ENCODE results near the gene CCDC157.

CCDC157 gene

DNA sequence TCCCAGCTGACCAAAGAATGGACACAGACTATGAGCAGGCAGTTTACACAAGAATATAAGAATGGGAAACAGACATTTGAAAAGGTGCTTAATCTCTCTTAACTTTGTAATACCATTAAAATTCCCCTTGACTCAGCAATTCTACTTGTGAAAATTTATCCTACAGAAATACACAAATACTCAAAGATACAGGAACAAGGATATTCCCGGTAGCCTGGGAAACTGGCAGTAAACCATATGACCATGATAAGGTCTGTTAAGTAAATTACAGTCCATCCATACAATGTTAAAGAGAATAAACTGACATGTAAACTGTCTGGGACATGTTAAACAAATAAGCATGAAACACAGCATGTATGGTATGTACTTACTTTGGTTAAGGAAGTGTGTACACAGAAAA lies 60.0 kb downstream of the CCDC157 start:
- no peak for DNase-seq

DNA sequence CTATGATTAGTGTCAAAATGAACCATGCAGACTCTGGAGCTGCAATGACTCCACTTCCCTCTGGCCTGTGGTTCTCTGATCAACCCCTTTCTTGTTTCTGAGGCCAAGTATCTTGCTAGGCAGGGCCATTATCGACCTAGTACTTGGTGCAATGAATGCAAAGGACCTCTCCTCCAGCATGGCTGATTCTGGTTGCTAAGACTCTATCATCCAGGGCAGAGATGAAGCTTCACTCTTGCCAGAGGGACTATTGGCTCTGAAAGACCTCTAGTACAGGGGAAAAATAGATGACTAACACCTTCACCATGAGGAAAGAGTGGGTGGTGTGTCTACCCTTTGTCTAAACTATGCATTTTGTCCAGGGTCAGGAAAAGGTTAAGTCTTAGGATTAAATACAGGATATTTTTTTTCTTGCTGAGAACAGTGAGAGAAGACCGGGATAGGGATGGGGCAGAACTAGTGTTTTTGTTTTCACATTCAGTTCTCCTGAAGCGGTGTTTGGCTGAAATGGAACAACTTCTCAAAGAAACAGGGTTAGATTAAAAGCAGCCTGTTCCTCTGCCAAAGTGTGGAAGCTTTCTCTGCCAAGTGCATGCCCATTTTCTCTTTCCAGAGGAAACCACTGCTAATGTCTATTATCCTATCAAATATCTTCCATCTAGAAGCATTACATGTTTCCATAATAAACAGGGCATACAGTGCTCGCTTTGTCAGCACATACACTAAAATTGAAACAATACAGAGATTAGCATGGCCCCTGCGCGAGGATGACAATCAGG lies 63.7 kb downstream of the CCDC157 start:
- no peak for DNase-seq

DNA sequence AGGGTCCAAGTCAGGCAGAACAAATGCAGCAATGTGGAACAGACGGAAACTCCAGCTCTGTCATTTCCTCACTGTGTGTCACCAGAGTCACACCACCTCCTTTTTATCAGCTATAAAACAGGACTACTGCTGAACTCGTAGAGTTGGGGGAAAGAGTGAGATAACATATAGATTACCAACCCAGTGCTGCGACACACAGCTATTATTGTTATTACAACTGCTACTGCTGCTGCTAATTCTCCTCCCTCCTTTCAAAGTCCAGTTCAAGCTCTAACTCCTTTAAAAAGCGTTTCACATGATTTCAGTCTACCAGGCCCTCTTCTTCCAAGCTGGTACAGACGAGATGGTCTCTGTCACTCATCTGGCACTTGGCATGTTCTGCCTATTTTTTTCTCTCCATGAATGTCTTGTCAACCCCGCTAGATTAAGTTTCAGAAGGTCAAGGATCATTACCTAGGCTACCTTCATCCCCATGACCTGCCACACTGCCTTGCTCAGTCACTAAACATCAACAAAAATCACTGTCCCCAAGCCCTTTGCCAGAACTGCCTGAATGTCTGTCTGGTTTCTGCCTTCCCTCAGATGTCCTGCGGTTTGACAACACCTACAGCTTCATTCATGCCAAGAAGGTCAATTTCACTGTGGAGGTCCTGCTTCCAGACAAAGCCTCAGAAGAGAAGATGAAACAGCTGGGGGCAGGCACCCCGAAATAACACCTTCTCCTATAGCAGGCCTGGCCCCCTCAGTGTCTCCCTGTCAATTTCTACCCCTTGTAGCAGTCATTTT lies 65.1 kb downstream of the CCDC157 start:
- DNase-seq = no peak

DNA sequence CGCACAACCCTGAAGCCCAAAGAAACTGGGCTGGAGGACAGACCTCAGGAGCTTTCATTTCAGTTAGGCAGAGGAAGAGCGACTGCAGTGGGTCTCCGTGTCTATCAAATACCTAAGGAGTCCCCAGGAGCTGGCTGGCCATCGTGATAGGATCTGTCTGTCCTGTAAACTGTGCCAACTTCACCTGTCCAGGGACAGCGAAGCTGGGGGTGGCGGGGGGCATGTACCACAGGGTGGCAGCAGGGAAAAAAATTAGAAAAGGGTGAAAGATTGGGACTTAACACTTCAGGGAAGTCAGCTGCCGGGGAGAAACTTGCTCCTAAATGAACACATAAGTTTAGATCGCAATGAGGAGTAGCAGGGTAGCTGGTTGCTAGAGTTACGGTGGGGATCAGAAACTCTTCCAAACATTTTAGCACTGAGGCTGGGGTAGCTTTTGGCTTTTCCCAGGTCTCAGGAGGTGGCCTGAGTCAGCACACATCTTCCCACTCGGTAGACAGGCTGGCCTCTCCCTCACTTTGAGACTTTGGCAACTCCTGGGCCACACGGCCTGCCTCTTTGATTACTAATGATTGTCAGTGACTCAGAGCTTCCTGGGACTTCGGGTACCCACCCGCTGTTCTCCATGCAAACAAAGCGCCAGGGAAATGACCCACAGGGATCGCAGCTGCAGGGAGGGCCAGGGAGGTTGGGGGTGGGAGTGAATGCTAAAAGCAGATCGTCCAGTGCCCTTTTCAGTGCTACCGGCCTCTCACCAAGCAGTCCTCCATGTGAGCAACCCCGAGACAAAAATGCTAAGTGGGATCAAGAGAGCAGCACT lies 65.9 kb downstream of the CCDC157 start:
- peak; percentile 19 for DNase-seq

DNA sequence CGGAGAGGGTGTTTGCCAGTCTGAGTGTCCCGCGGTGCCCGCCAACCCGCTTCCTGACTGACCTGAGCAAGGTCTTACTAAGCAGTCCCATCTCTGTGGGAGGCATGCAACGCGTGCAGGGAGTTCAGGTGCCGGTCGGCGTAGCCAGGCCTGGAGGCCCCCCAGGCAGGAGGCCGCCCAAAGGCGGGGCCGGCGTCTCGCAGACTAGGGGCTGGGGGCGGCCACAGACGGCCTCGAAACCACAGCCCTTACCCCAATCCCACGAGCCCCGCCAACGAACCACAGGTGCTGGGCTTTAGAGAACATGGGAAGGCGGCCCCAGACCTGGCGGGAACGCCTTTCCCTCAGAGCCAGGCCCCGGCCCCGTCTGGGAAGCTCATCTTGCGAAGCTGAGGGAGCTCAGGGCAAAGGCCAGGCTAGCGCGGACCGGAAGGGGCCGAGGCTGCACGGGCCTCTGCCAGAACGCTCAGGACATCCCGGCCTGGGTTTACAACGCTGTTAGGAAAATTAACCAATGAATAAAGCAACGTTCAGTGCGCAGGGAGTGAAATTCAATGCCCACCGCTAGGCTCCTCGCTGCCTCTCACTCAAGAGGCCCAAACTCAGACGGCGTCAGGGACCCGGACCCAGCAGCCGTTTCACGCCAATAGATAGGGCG lies 66.6 kb downstream of the CCDC157 start:
- DNase-seq = no peak

DNA sequence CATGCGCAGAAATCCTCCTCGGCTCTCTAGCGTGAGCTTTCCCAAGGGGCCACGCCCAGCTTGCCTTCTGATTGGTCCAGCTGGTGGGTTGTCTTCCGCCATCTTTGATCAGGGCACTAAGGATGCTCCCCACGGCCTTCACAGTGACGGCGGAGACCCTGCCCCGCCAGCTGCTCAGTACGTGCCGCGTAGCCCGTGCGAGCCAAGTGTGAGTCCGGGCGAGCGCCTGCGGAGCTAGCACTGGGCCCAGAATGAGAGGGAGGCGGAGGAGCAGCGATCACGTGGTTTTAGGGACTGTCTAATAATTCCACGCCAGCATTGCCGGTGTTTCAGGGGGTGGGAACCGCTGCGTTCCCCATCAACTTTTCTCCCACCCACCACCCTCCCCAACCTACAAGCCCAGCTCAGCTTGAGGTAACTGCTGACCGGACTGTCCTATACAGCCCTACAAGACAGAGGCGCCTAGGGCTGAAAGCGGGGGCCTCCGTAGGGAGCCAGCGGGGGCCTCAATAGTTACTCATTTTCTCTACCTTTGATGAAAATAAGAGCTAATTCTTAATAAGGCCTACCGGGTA lies 67.2 kb downstream of the CCDC157 start:
- DNase-seq = peak; percentile 99

DNA sequence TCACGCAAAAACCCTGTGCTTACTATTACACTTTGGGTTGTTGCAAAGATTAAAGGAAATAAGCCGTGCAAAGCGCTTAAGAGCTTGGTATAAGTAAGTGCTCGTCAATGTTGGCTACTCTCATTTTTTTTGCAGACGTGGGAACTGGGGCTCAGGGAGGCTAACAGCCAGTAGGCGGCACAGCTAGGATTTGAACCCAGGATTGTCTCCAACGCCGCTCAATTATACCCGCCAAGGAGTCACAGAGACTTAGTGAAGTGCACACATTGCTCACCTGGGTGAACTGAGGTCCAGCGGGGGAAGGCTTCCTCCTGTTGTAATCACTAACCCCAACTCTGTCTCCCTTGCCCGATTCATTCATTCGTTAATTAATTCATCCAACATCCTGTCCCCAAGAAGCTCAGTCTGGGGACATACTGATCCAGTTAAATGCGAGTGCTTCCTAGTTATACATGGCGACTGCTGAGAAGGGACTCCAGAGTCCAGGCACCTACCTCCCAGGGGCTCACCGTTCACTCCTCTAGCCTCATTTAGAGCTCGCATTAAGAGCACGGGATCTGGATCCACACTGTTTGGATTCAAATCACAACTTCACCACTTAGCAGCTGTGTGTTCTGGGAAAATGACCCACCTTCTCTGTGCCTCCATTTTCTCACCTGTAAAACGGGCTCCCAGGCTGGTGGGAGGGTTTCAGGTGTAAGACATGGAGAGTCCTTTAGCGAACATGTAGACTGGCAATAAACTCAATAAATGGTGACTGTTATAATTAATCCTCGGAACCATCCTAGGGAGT lies 67.9 kb downstream of the CCDC157 start:
- no peak for DNase-seq

DNA sequence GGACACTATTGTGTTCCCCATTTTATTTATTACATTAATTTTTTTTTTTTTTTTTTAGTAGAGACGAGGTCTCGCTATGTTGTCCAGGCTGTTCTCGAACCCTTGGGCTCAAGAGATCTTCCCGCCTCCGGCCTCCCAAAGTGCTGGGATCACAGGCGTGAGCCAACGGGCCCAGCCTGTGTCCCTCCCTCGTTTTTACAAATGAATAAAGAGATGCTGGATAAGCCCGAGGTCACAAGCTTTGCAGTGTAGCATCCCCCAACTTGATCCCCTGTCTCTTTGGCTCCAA lies 68.5 kb downstream of the CCDC157 start:
- no peak for DNase-seq

DNA sequence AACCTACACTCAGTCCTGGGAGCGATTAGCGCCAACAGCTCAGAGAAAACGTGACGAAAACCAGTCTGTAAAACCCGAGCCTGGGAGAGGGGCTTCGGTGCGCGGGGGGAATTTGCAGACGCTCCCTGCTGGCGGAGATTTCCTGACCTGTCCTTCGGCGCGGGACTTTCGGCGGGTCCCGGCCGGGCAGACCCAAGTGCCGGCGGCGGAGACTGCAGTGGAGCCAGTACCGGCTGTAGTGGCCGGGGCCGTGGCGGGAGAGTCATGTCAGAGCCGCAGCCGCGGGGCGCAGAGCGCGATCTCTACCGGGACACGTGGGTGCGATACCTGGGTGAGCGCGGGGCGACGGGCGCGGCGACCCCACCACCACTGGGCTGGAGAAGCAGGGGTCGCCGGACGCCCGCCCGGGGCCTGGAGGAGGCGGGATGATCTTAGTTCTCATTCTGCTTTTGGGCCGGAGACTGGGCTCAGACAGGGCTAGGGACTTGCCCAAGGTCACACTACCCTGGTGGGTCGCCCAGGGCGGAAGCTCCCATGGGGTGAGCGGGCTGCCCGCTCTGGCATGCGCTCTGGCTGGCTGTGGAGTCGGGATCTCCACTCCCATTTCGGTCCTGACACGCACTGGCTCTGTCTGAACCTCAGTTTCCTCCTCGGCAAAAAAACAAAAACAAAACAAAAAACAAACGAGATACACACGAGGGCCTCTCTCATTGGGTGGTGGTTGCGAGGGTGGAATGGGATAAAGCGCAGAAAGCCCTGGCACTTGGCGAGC lies 69.0 kb downstream of the CCDC157 start, which contains the start of gene MTFP1:
Gene MTFP1 (plus strand): TSS at position 153 of the 772 bp plus-strand sequence. CDS start 112 bp downstream, at position 265.
- DNase-seq = no peak

Data from NCI-H1105 treated with DMSO at 0.1 percent for 48 hours (cell line).